ENCODE data around the gene SPOCD1.

SPOCD1 gene

GRCh38 chr1:31781756-31782371 lies 34.0 kb downstream of the SPOCD1 start:
- no peak for TF ChIP-seq CTCF (IDR thresholded peaks at IDR 0.05; ENCODE audit: low read depth, low read length)
- no peak for DNase-seq (ENCODE audit: low read depth in 2 of 2)
- H3K4me3 ChIP-seq (replicated peaks in 1 of 2; ENCODE audit: low read depth in 2 of 2, low read length in 2 of 2): no peak overlapping the region

GRCh38 chr1:31781138-31781755 lies 34.6 kb downstream of the SPOCD1 start:
- no peak for TF ChIP-seq CTCF (IDR thresholded peaks at IDR 0.05; ENCODE audit: low read depth, low read length)
- H3K4me3 ChIP-seq (replicated peaks in 1 of 2; ENCODE audit: low read depth in 2 of 2, low read length in 2 of 2): no peak overlapping the region
- DNase-seq (ENCODE audit: low read depth in 2 of 2): peak in 1 of 2 donors; percentile 31

GRCh38 chr1:31780632-31781031 lies 35.2 kb downstream of the SPOCD1 start:
- no peak overlapping the region for H3K4me3 ChIP-seq (replicated peaks in 1 of 2; ENCODE audit: low read depth in 2 of 2, low read length in 2 of 2)
- TF ChIP-seq CTCF (IDR thresholded peaks at IDR 0.05; ENCODE audit: low read depth, low read length): no peak
- DNase-seq (ENCODE audit: low read depth in 2 of 2): no peak

- H3K4me3 ChIP-seq (replicated peaks in 1 of 2; ENCODE audit: low read depth in 2 of 2, low read length in 2 of 2): no peak overlapping the region
- no peak for TF ChIP-seq CTCF (IDR thresholded peaks at IDR 0.05; ENCODE audit: low read depth, low read length)
- no peak for DNase-seq (ENCODE audit: low read depth in 2 of 2)
Measured at GRCh38 chr1:31779687-31780086, 36.1 kb downstream of the SPOCD1 start.

- DNase-seq (ENCODE audit: low read depth in 2 of 2): no peak
- TF ChIP-seq CTCF (IDR thresholded peaks at IDR 0.05; ENCODE audit: low read depth, low read length): no peak
- H3K4me3 ChIP-seq (replicated peaks in 1 of 2; ENCODE audit: low read depth in 2 of 2, low read length in 2 of 2): no peak overlapping the region
Measured at GRCh38 chr1:31778763-31779488, 36.9 kb downstream of the SPOCD1 start.

GRCh38 chr1:31776516-31776915 lies 39.3 kb downstream of the SPOCD1 start:
- TF ChIP-seq CTCF (IDR thresholded peaks at IDR 0.05; ENCODE audit: low read depth, low read length): no peak
- no peak overlapping the region for H3K4me3 ChIP-seq (replicated peaks in 1 of 2; ENCODE audit: low read depth in 2 of 2, low read length in 2 of 2)
- DNase-seq (ENCODE audit: low read depth in 2 of 2): no peak

Measured in cardiac fibroblast (primary cell).